ENCODE results near the gene PARD6G.

DNA sequence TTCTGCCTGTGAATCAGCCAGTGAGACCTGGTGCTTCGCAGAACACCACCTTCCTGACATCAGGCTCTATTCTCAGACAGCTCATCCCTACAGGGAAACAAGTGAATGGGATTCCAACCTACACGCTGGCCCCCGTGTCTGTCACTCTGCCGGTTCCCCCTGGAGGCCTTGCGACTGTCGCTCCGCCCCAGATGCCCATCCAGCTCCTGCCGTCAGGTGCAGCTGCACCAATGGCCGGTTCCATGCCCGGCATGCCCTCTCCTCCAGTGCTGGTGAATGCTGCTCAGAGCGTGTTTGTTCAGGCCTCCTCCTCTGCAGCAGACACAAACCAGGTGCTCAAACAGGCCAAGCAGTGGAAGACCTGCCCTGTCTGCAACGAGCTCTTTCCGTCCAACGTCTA, 110.2 kb downstream of the PARD6G start:
- TF ChIP-seq, protein P1, sequence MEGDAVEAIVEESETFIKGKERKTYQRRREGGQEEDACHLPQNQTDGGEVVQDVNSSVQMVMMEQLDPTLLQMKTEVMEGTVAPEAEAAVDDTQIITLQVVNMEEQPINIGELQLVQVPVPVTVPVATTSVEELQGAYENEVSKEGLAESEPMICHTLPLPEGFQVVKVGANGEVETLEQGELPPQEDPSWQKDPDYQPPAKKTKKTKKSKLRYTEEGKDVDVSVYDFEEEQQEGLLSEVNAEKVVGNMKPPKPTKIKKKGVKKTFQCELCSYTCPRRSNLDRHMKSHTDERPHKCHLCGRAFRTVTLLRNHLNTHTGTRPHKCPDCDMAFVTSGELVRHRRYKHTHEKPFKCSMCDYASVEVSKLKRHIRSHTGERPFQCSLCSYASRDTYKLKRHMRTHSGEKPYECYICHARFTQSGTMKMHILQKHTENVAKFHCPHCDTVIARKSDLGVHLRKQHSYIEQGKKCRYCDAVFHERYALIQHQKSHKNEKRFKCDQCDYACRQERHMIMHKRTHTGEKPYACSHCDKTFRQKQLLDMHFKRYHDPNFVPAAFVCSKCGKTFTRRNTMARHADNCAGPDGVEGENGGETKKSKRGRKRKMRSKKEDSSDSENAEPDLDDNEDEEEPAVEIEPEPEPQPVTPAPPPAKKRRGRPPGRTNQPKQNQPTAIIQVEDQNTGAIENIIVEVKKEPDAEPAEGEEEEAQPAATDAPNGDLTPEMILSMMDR (IDR thresholded peaks at IDR 0.05) = no peak
- TF ChIP-seq, protein P2, sequence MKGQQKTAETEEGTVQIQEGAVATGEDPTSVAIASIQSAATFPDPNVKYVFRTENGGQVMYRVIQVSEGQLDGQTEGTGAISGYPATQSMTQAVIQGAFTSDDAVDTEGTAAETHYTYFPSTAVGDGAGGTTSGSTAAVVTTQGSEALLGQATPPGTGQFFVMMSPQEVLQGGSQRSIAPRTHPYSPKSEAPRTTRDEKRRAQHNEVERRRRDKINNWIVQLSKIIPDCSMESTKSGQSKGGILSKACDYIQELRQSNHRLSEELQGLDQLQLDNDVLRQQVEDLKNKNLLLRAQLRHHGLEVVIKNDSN (IDR thresholded peaks at IDR 0.05; ENCODE audit: borderline replicate concordance, low read depth) = no peak

Measured in SK-N-SH (cell line).